ENCODE data around the gene OR6P1.

The OR6P1 gene, protein sequence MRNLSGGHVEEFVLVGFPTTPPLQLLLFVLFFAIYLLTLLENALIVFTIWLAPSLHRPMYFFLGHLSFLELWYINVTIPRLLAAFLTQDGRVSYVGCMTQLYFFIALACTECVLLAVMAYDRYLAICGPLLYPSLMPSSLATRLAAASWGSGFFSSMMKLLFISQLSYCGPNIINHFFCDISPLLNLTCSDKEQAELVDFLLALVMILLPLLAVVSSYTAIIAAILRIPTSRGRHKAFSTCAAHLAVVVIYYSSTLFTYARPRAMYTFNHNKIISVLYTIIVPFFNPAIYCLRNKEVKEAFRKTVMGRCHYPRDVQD

DNA sequence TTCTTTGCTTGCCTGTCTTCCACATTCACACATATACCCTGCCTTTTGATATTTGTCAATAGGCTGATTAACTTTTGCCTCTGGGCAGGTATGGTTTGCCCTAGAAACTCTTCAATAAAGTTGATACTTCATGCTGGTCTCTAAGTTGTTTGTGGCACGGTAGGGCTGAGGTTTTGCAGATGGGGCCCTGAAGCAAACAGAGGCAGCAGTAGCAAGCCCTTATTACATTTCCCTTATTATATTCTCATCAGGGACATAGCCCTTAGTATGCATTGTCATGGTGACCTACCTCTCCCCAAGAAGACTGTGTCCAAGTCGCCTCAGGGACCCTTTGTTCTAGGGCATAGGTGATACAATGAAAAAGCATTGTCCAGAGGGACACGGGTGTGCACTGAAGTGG is at the start of gene OR6P1:
TSS of gene OR6P1 (minus strand) at position 101 of the 400 bp plus-strand sequence. CDS start 6,976 bp downstream, outside the sequence.
- no peaks in the 10 kb centered on the region for H3K4me1 ChIP-seq (ENCODE audit: low read depth, poor library complexity, severe bottlenecking)
- H3K36me3 ChIP-seq (ENCODE audit: insufficient read depth) = no peaks in the 10 kb centered on the region
- H3K4me3 ChIP-seq (IDR thresholded peaks at IDR 0.05; ENCODE audit: insufficient read depth, low read depth, low read length) = no peak within 1 kb of the TSS
- H3K4me2 ChIP-seq = no peak within 1 kb of the TSS
- H4K20me1 ChIP-seq (ENCODE audit: insufficient read depth) = no peaks in the 10 kb centered on the region
- no peak within 1 kb of the TSS for H2AFZ ChIP-seq (ENCODE audit: low read depth)
- H3K27me3 ChIP-seq (ENCODE audit: insufficient read depth, low read depth) = no peaks in the 10 kb centered on the region
- no peak for TF ChIP-seq CTCF (conservative IDR thresholded peaks at IDR 0.05; ENCODE audit: low read depth, low read length)
- no peak within 1 kb of the TSS for H3K27ac ChIP-seq
- H3K79me2 ChIP-seq (ENCODE audit: insufficient read depth, low read depth) = no peaks in the 10 kb centered on the region
- no peak within 1 kb of the TSS for H3K9ac ChIP-seq

DNA sequence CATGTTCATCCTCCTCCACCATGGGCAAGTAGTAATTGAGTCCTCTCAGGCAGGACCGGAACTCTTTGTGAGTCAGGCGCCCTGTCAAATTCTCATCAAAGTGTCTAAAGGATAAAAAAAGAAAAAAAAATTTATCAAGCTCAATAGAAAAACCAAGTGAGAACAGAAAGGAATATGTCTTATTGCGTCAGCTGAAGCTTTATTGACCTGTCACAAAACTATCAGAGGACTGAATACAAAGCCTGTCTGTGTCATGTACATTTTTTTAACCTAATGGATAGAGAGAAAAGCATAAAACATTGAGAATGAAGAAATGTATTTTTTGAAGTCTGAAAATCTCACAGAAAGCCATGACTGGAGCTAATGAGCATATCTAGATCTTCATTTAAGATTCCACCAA is 43.4 kb upstream of the OR6P1 start:
- no peak overlapping the region for H3K4me3 ChIP-seq (IDR thresholded peaks at IDR 0.05; ENCODE audit: insufficient read depth, low read depth, low read length)
- H3K4me1 ChIP-seq (ENCODE audit: low read depth, poor library complexity, severe bottlenecking) = no peaks in the 10 kb centered on the region
- no peak overlapping the region for H2AFZ ChIP-seq (ENCODE audit: low read depth)
- no peaks in the 10 kb centered on the region for H3K27me3 ChIP-seq (ENCODE audit: insufficient read depth, low read depth)
- no peak overlapping the region for H3K4me2 ChIP-seq
- H4K20me1 ChIP-seq (ENCODE audit: insufficient read depth) = no peaks in the 10 kb centered on the region
- no peak overlapping the region for H3K9ac ChIP-seq
- H3K27ac ChIP-seq = no peak overlapping the region
- H3K79me2 ChIP-seq (ENCODE audit: insufficient read depth, low read depth) = no peaks in the 10 kb centered on the region
- H3K36me3 ChIP-seq (ENCODE audit: insufficient read depth) = no peaks in the 10 kb centered on the region
- TF ChIP-seq CTCF (conservative IDR thresholded peaks at IDR 0.05; ENCODE audit: low read depth, low read length) = no peak

- no peaks in the 10 kb centered on the region for H3K4me1 ChIP-seq (ENCODE audit: low read depth, poor library complexity, severe bottlenecking)
- no peaks in the 10 kb centered on the region for H3K79me2 ChIP-seq (ENCODE audit: insufficient read depth, low read depth)
- H2AFZ ChIP-seq (ENCODE audit: low read depth) = no peak overlapping the region
- H3K27ac ChIP-seq = no peak overlapping the region
- no peak overlapping the region for H3K4me2 ChIP-seq
- no peaks in the 10 kb centered on the region for H4K20me1 ChIP-seq (ENCODE audit: insufficient read depth)
- H3K36me3 ChIP-seq (ENCODE audit: insufficient read depth) = no peaks in the 10 kb centered on the region
- H3K9ac ChIP-seq = no peak overlapping the region
- no peak overlapping the region for H3K4me3 ChIP-seq (IDR thresholded peaks at IDR 0.05; ENCODE audit: insufficient read depth, low read depth, low read length)
- no peaks in the 10 kb centered on the region for H3K27me3 ChIP-seq (ENCODE audit: insufficient read depth, low read depth)
- TF ChIP-seq CTCF (conservative IDR thresholded peaks at IDR 0.05; ENCODE audit: low read depth, low read length) = no peak
These were observed 41.5 kb upstream of the OR6P1 start for GRCh38 chr1:158611916-158612315.

DNA sequence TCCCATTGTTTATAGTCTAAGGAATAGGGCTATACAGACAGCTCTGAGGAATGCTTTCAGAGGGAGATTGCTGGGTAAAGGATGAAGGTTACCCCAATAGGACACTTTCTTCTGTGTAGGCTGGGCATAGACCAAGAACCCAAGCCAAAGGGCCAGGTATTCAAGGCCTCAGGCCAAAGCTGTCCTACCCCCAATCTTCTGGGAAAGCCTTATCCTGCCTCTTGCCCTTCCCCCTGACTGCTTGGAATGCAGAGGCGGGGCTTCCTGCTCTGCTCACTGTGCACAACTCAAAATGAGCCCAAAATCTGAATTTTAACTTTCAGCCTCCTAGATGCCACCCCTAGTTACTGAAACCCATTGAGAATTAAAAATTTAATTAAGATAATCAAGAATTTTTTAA is 36.9 kb upstream of the OR6P1 start:
- Histone ChIP-seq H3K4me2 (no peak overlapping the region), H3K9ac (no peak overlapping the region), H3K4me1 (ENCODE audit: low read depth, poor library complexity, severe bottlenecking) (no peaks in the 10 kb centered on the region), H3K27me3 (ENCODE audit: insufficient read depth, low read depth) (no peaks in the 10 kb centered on the region), H3K4me3 (IDR thresholded peaks at IDR 0.05; ENCODE audit: insufficient read depth, low read depth, low read length) (no peak overlapping the region), H4K20me1 (ENCODE audit: insufficient read depth) (no peaks in the 10 kb centered on the region), H3K36me3 (ENCODE audit: insufficient read depth) (no peaks in the 10 kb centered on the region), H2AFZ (ENCODE audit: low read depth) (no peak overlapping the region), H3K79me2 (ENCODE audit: insufficient read depth, low read depth) (no peaks in the 10 kb centered on the region), H3K27ac (no peak overlapping the region)
- TF ChIP-seq CTCF (conservative IDR thresholded peaks at IDR 0.05; ENCODE audit: low read depth, low read length) = no peak
